Endodermal cell (in vitro differentiated cells): ENCODE data around the gene PDGFA. TPM values are rescaled to one million over a fixed set of nuclear protein-coding genes. Genes with fewer than 3 reads are reported as not detected.

Experiments
- DNase-seq: peaks from one replicate; pipeline ENCODE4 v3.0.0-alpha.2; 2017
- H3K27ac ChIP-seq: 2 replicates; pipeline ENCODE4 v1.5.1; 2013; ENCODE audit warnings: mild to moderate bottlenecking, low read depth, low read length, moderate library complexity
- H3K27me3 ChIP-seq: 2 replicates; pipeline ENCODE4 v1.6.1; 2013; ENCODE audit warnings: mild to moderate bottlenecking, low read length, moderate library complexity; ENCODE audit not compliant: insufficient read depth, control insufficient read depth, poor library complexity, severe bottlenecking
- H3K36me3 ChIP-seq: 2 replicates; pipeline ENCODE4 v1.7.0; 2013; ENCODE audit warnings: mild to moderate bottlenecking, low read length, moderate library complexity; ENCODE audit not compliant: control insufficient read depth, insufficient read depth
- H3K4me1 ChIP-seq: one replicate; pipeline ENCODE4 v1.7.0; 2013; ENCODE audit warnings: low read length; ENCODE audit not compliant: control insufficient read depth, insufficient read depth
- H3K4me3 ChIP-seq: 2 replicates; pipeline ENCODE4 v1.5.1; 2013; ENCODE audit warnings: mild to moderate bottlenecking, low read length, moderate library complexity
- H3K9ac ChIP-seq: 2 replicates; pipeline ENCODE4 v1.6.1; 2013; ENCODE audit warnings: mild to moderate bottlenecking, low read length, moderate library complexity; ENCODE audit not compliant: poor library complexity, severe bottlenecking; ENCODE audit errors: extremely low read depth
- H3K9me3 ChIP-seq: 2 replicates; pipeline ENCODE4 v1.6.1; 2013; ENCODE audit warnings: mild to moderate bottlenecking, low read length, moderate library complexity; ENCODE audit not compliant: control insufficient read depth
- H3K27ac Mint-ChIP-seq: 2 replicates; pipeline ENCODE4 v1.8.0; 2020; ENCODE audit warnings: mixed read lengths
- H3K27me3 Mint-ChIP-seq: 2 replicates; pipeline ENCODE4 v1.8.0; 2021; ENCODE audit warnings: mild to moderate bottlenecking, mixed read lengths; ENCODE audit not compliant: insufficient read depth
- H3K36me3 Mint-ChIP-seq: 2 replicates; pipeline ENCODE4 v1.8.0; 2020; ENCODE audit warnings: low read depth, mixed read lengths
- H3K4me1 Mint-ChIP-seq: 2 replicates; pipeline ENCODE4 v1.8.0; 2020; ENCODE audit warnings: mixed read lengths
- H3K4me3 Mint-ChIP-seq: 2 replicates; pipeline ENCODE4 v1.8.0; 2020; ENCODE audit warnings: mild to moderate bottlenecking, moderate library complexity, mixed read lengths
- H3K9me3 Mint-ChIP-seq: 2 replicates; pipeline ENCODE4 v1.8.0; 2020; ENCODE audit warnings: mild to moderate bottlenecking, mixed read lengths
- WGBS, 2 experiments: methylation state at CpG; one replicate each; pipeline versions ENCODE4 v1.1.5 to v1.1.7; 2013; ENCODE audit warnings: missing lambda C conversion rate in 2 of 2, mixed read lengths in 1 of 2; ENCODE audit not compliant: insufficient coverage in 1 of 2, insufficient read length in 1 of 2; 5-methylcytosine and 5-hydroxymethylcytosine counted together
- total RNA-seq, 2 donors: library from RNA; stranded (reverse); fragmentation: NEBNext Ultra II Directional in 1 of 2; extraction: Animal tissue kit (Norgen Biotek cat#: 25700) in 1 of 2; gene quantifications; 2 replicates in 1 of 2; 3 replicates in 1 of 2; pipeline ENCODE4 v1.2.1, GENCODE V29; 2021
- TF ChIP-seq, protein P1 (sequence below): fragments of 200-600 bp; sonication (generic); conservative IDR thresholded peaks from 2 replicates; pipeline ENCODE4 v1.5.0; 2021; ENCODE audit warnings: antibody characterized with exemption, mild to moderate bottlenecking

PDGFA gene
- total RNA-seq, 2 donors from 2014 or later, result 11.9 to 24.1 TPM

- WGBS, 2 experiments, result 83% methylated on average over 13 to 25 of the region's 25 CpGs
- Mint-ChIP-seq H3K36me3 (no peaks in the 10 kb centered on the region), H3K27me3 (peaks cover 7% of the 10 kb centered on the region), H3K9me3 (peaks cover 3% of the 10 kb centered on the region), H3K4me1 (peaks cover 13% of the 10 kb centered on the region), H3K4me3 (no peak overlapping the region), H3K27ac (no peak overlapping the region)
- Histone ChIP-seq H3K36me3 (no peaks in the 10 kb centered on the region), H3K4me1 (no peaks in the 10 kb centered on the region), H3K4me3 (no peak overlapping the region), H3K27me3 (no peaks in the 10 kb centered on the region), H3K9me3 (no peaks in the 10 kb centered on the region), H3K9ac (no peak overlapping the region), H3K27ac (no peak overlapping the region)
- TF ChIP-seq, protein P1, sequence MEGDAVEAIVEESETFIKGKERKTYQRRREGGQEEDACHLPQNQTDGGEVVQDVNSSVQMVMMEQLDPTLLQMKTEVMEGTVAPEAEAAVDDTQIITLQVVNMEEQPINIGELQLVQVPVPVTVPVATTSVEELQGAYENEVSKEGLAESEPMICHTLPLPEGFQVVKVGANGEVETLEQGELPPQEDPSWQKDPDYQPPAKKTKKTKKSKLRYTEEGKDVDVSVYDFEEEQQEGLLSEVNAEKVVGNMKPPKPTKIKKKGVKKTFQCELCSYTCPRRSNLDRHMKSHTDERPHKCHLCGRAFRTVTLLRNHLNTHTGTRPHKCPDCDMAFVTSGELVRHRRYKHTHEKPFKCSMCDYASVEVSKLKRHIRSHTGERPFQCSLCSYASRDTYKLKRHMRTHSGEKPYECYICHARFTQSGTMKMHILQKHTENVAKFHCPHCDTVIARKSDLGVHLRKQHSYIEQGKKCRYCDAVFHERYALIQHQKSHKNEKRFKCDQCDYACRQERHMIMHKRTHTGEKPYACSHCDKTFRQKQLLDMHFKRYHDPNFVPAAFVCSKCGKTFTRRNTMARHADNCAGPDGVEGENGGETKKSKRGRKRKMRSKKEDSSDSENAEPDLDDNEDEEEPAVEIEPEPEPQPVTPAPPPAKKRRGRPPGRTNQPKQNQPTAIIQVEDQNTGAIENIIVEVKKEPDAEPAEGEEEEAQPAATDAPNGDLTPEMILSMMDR, result no peak
- no peak for DNase-seq
These were observed 34.2 kb downstream of the PDGFA start for GRCh38 chr7:485188-486081.

GRCh38 chr7:484356-485101 lies 35.1 kb downstream of the PDGFA start:
- H3K36me3 Mint-ChIP-seq, result no peaks in the 10 kb centered on the region
- H3K4me3 Mint-ChIP-seq, result no peak overlapping the region
- no peak overlapping the region for H3K27ac Mint-ChIP-seq
- Histone ChIP-seq H3K27ac (no peak overlapping the region), H3K9me3 (no peaks in the 10 kb centered on the region), H3K36me3 (no peaks in the 10 kb centered on the region), H3K4me1 (no peaks in the 10 kb centered on the region), H3K9ac (no peak overlapping the region), H3K27me3 (no peaks in the 10 kb centered on the region), H3K4me3 (no peak overlapping the region)
- peaks cover 15% of the 10 kb centered on the region for H3K4me1 Mint-ChIP-seq
- DNase-seq, result no peak
- WGBS, 2 experiments, result 88 to 92% methylated on average over 8 to 21 of the region's 21 CpGs
- peaks cover 3% of the 10 kb centered on the region for H3K9me3 Mint-ChIP-seq
- peaks cover 7% of the 10 kb centered on the region for H3K27me3 Mint-ChIP-seq
- TF ChIP-seq, protein P1, result no peak

GRCh38 chr7:483656-484355 lies 35.8 kb downstream of the PDGFA start:
- WGBS, 2 experiments, result 89 to 93% methylated on average over 3 to 10 of the region's 10 CpGs

More at GRCh38 chr7:483656-484355, 35.8 kb downstream of the PDGFA start:
- peaks cover 15% of the 10 kb centered on the region for H3K4me1 Mint-ChIP-seq
- no peak overlapping the region for H3K27ac ChIP-seq
- no peaks in the 10 kb centered on the region for H3K36me3 Mint-ChIP-seq
- TF ChIP-seq, protein P1, result no peak
- H3K9me3 Mint-ChIP-seq, result no peaks in the 10 kb centered on the region
- H3K9me3 ChIP-seq, result no peaks in the 10 kb centered on the region
- no peak for DNase-seq
- H3K4me3 ChIP-seq, result no peak overlapping the region
- no peaks in the 10 kb centered on the region for H3K36me3 ChIP-seq
- no peaks in the 10 kb centered on the region for H3K27me3 ChIP-seq
- H3K4me1 ChIP-seq, result no peaks in the 10 kb centered on the region
- H3K9ac ChIP-seq, result no peak overlapping the region
- H3K27me3 Mint-ChIP-seq, result peaks cover 7% of the 10 kb centered on the region
- no peak overlapping the region for H3K4me3 Mint-ChIP-seq
- no peak overlapping the region for H3K27ac Mint-ChIP-seq
